Endometrial microvascular endothelial cells (primary cell): ENCODE data around the gene TMCO4. TPM values are rescaled to one million over a fixed set of nuclear protein-coding genes. Genes with fewer than 3 reads are reported as not detected.

ENCODE experiments used
- in situ Hi-C: cut with HindIII; loops from 2 replicates; pipeline ENCODE4 v1.10.0; 2017; ENCODE audit warnings: low sequenced_read_pairs, low pct_unique_long_range_greater_than_20kb; ENCODE audit errors: inconsistent ontology term
- total RNA-seq: library from RNA; depleted of rRNA; stranded (reverse); fragments of >200 nt; gene quantifications from one replicate; pipeline ENCODE4 v1.2.3, GENCODE V29; 2015; ENCODE audit errors: inconsistent ontology term

The TMCO4 gene
- total RNA-seq, 1 donor from 2014 or later = 18.0 TPM

- in situ Hi-C loops = no loop called here
Observed at GRCh38 chr1:19704247-19705113, 95.2 kb downstream of the TMCO4 start.

GRCh38 chr1:19703280-19703679 is 96.4 kb downstream of the TMCO4 start:
- in situ Hi-C loops = no loop called here

- in situ Hi-C loops = no loop called here
Observed at GRCh38 chr1:19700079-19700777, 99.5 kb downstream of the TMCO4 start.

GRCh38 chr1:19698181-19698580 is 101.5 kb downstream of the TMCO4 start:
- in situ Hi-C loops = no loop called here

- in situ Hi-C loops = no loop called here
Observed at GRCh38 chr1:19696820-19697219, 102.9 kb downstream of the TMCO4 start.

GRCh38 chr1:19695772-19696171 is 103.9 kb downstream of the TMCO4 start:
- in situ Hi-C loops = no loop called here

- in situ Hi-C loops = no loop called here
Observed at GRCh38 chr1:19694298-19694697, 105.4 kb downstream of the TMCO4 start.

- in situ Hi-C loops = no loop called here
Observed at GRCh38 chr1:19690342-19690741, 109.4 kb downstream of the TMCO4 start.

GRCh38 chr1:19689856-19690255 is 109.9 kb downstream of the TMCO4 start:
- in situ Hi-C loops = no loop called here

GRCh38 chr1:19689085-19689757 is 110.5 kb downstream of the TMCO4 start:
- in situ Hi-C loops = no loop called here

- in situ Hi-C loops = no loop called here
Observed at GRCh38 chr1:19688041-19688842, 111.5 kb downstream of the TMCO4 start.

GRCh38 chr1:19687414-19687813 is 112.3 kb downstream of the TMCO4 start:
- in situ Hi-C loops = no loop called here

- in situ Hi-C loops = no loop called here
Observed at GRCh38 chr1:19685994-19686393, 113.7 kb downstream of the TMCO4 start.

GRCh38 chr1:19684677-19685076 is 115.0 kb downstream of the TMCO4 start:
- in situ Hi-C loops = no loop called here

- in situ Hi-C loops = no loop called here
Observed at GRCh38 chr1:19683351-19683750, 116.4 kb downstream of the TMCO4 start.

- in situ Hi-C loops = no loop called here
Observed at GRCh38 chr1:19682901-19683300, 116.8 kb downstream of the TMCO4 start.

GRCh38 chr1:19682257-19682656 is 117.5 kb downstream of the TMCO4 start:
- in situ Hi-C loops = no loop called here

GRCh38 chr1:19680644-19681043 is 119.1 kb downstream of the TMCO4 start:
- in situ Hi-C loops = no loop called here

GRCh38 chr1:19679691-19680090 is 120.0 kb downstream of the TMCO4 start:
- in situ Hi-C loops = no loop called here
